K562 (cell line): Measurements from ENCODE around the gene DUSP21. TPM values are rescaled to one million over a fixed set of nuclear protein-coding genes. Genes with fewer than 3 reads are reported as not detected.

ENCODE experiments used
- ATAC-seq: fragments of 200-7000 bp; cut with Tn5 transposase; 3 replicates; pipeline ENCODE4 v1.9.1; 2020; ENCODE audit warnings: moderate library complexity
- BruUV-seq: library from RNA; stranded (reverse); fragments of 400-500 nt; replicated peaks from 2 replicates; lab custom pipeline; 2021; lab: Mats Ljungman, UMichigan
- CTCF ChIA-PET: fragments of 300-600 bp; formaldehyde crosslinking; extraction: SDS; loops from one replicate; lab custom pipeline; 2021; ENCODE audit warnings: low intra/inter-chr PET ratio; lab: Yijun Ruan, JAX
- POLR2A ChIA-PET: fragments of 300-600, 350-650 bp; sonication (Branson Sonifier 250); formaldehyde crosslinking; extraction: SDS; loops from one replicate; lab custom pipeline; 2021; ENCODE audit warnings: antibody characterized with exemption, inconsistent platforms; lab: Yijun Ruan, JAX
- DNase-seq, 4 experiments: peaks; one replicate each; pipeline versions ENCODE4 v3.0.0 to v3.0.0-alpha.2; 2011 to 2018; ENCODE audit warnings: low spot score in 3 of 4, mixed read lengths in 3 of 4; ENCODE audit errors: extremely low read depth in 1 of 4
- FAIRE-seq: peaks from 2 replicates; lab custom pipeline; 2011; peaks lifted over from hg19 to GRCh38; lab: Jason Lieb, UNC
- H2AFZ ChIP-seq: 2 replicates; pipeline ENCODE4 v1.6.0; 2011; ENCODE audit warnings: low read depth, low read length, control low read depth, inconsistent platforms
- H3K27ac ChIP-seq: fragments of 200-600 bp; 3 replicates; pipeline ENCODE4 v1.8.0; 2011; ENCODE audit warnings: low read depth, mild to moderate bottlenecking, control low read depth, inconsistent platforms, low read length, moderate library complexity, mixed read lengths; ENCODE audit errors: extremely low read depth
- H3K27me3 ChIP-seq, 2 experiments: fragments of 300-600 bp in 1 of 2; 2 replicates in 1 of 2; 3 replicates in 1 of 2; pipeline versions ENCODE4 v1.6.0 to v1.8.0; 2011; ENCODE audit warnings: inconsistent platforms in 2 of 2, low read length in 2 of 2, mild to moderate bottlenecking in 1 of 2, mixed read lengths in 1 of 2, moderate library complexity in 1 of 2; ENCODE audit not compliant: control insufficient read depth in 2 of 2, insufficient read depth in 2 of 2
- H3K36me3 ChIP-seq: fragments of 300-600 bp; 3 replicates; pipeline ENCODE4 v1.8.0; 2011; ENCODE audit warnings: mild to moderate bottlenecking, low read length, inconsistent platforms; ENCODE audit not compliant: control insufficient read depth, insufficient read depth
- H3K4me1 ChIP-seq, 2 experiments: fragments of 200-600 bp in 1 of 2; replicated peaks in 1 of 2; 2 replicates in 1 of 2; 3 replicates in 1 of 2; pipeline versions ENCODE4 v1.5.1 to v1.8.0; 2011; ENCODE audit warnings: inconsistent platforms in 2 of 2, low read length in 2 of 2, mild to moderate bottlenecking in 1 of 2, mixed read lengths in 1 of 2, moderate library complexity in 1 of 2; ENCODE audit not compliant: control insufficient read depth in 2 of 2, insufficient read depth in 2 of 2
- H3K4me2 ChIP-seq: 2 replicates; pipeline ENCODE4 v1.6.1; 2011; ENCODE audit warnings: low read length, control low read depth, inconsistent platforms, mixed read lengths; ENCODE audit not compliant: insufficient read depth
- H3K4me3 ChIP-seq: fragments of 200-600 bp; sonication (generic), shearing (Covaris generic); 2 replicates; pipeline ENCODE4 v1.5.1; 2016; ENCODE audit warnings: control low read depth, inconsistent platforms
- H3K79me2 ChIP-seq: fragments of 200-600 bp; 3 replicates; pipeline ENCODE4 v1.8.0; 2011; ENCODE audit warnings: low read length, inconsistent platforms; ENCODE audit not compliant: control insufficient read depth, insufficient read depth
- H3K9ac ChIP-seq, 2 experiments: 2 replicates each; pipeline versions ENCODE4 v1.6.0 to v1.6.1; 2011; ENCODE audit warnings: low read depth in 2 of 2, low read length in 2 of 2, control low read depth in 1 of 2, inconsistent platforms in 1 of 2, mild to moderate bottlenecking in 1 of 2, mixed read lengths in 1 of 2; ENCODE audit not compliant: insufficient read depth in 1 of 2
- H3K9me1 ChIP-seq: one replicate; pipeline ENCODE4 v1.6.0; 2011; ENCODE audit warnings: inconsistent platforms, mild to moderate bottlenecking, low read length, moderate library complexity; ENCODE audit not compliant: control insufficient read depth, insufficient read depth
- H3K9me3 ChIP-seq: replicated peaks from 2 replicates; pipeline ENCODE4 v1.5.1; 2011; ENCODE audit warnings: low read depth, low read length, inconsistent platforms; ENCODE audit not compliant: control insufficient read depth, insufficient read depth
- H4K20me1 ChIP-seq: replicated peaks from 2 replicates; pipeline ENCODE4 v1.6.1; 2011; ENCODE audit warnings: low read length, inconsistent platforms, mixed read lengths; ENCODE audit not compliant: control insufficient read depth, insufficient read depth
- CCAR2 ChIP-seq: fragments of 200-400 bp; formaldehyde crosslinking; IDR thresholded peaks from 2 replicates; pipeline ENCODE4 v1.6.1; 2017; ENCODE audit warnings: mild to moderate bottlenecking, low read depth, low read length
- CHAMP1 ChIP-seq: fragments of 450-650 bp; IDR thresholded peaks from 2 replicates; pipeline ENCODE4 v1.6.1; 2016; ENCODE audit warnings: mild to moderate bottlenecking
- in situ Hi-C: fragments of 300-500 bp; cut with MboI; formaldehyde crosslinking; loops from 4 replicates; pipeline ENCODE4 v1.15.0; 2018; ENCODE audit warnings: inconsistent platforms, mixed read lengths
- intact Hi-C: fragments of 100-400 bp; cut with micrococcal nuclease; formaldehyde crosslinking; loops from 2 replicates; pipeline ENCODE4 v1.14.2; 2022
- polyA plus RNA-seq, 8 experiments: library from polyadenylated mRNA; depleted of rRNA in 4 of 8; stranded (reverse) in 5 of 8; unstranded in 3 of 8; fragments of >200 nt; fragmentation: Nextera tagmentation in 2 of 8; fragmentation: Illumina TruSeq in 1 of 8; extraction: Ambion mirVana in 2 of 8; extraction: Trizol in 1 of 8; gene quantifications; 2 replicates each; pipeline versions ENCODE4 v1.2.1 to v1.2.3, GENCODE V29; 2011 to 2014; ENCODE audit warnings: inconsistent platforms in 1 of 8, missing spikeins in 1 of 8
- total RNA-seq, 7 experiments: library from RNA; depleted of rRNA in 6 of 7; stranded (reverse); fragments of >200 nt in 6 of 7; fragmentation: Illumina TruSeq in 2 of 7; extraction: Trizol in 2 of 7; gene quantifications; 2 replicates each; pipeline versions ENCODE4 v1.2.1 to v1.2.3, GENCODE V29; 2011 to 2021; ENCODE audit warnings: low replicate concordance in 1 of 7

Gene DUSP21
- total and polyA plus RNA-seq, 9 of the 15 experiments (the other 6 are each of a cell fraction or from before 2014, with no cell fraction given), result 0.14 to 2.5 (median 1.3) TPM

- POLR2A ChIA-PET, result no interaction called here
- ATAC-seq, result no peak
- no peak for FAIRE-seq
Measured at GRCh38 chrX:44815681-44816080, 28.1 kb upstream of the DUSP21 start.

More at GRCh38 chrX:44815681-44816080, 28.1 kb upstream of the DUSP21 start:
- H4K20me1 ChIP-seq, result no peaks in the 10 kb centered on the region
- no peaks in the 10 kb centered on the region for H3K79me2 ChIP-seq
- H3K9me1 ChIP-seq, result no peaks in the 10 kb centered on the region
- H3K4me1 ChIP-seq, result no peaks in the 10 kb centered on the region
- H3K4me2 ChIP-seq, result no peak overlapping the region
- no peak overlapping the region for H3K9ac ChIP-seq
- no TSS peak for BruUV-seq
- CTCF ChIA-PET, result no interaction called here
- TF ChIP-seq CCAR2, result no peak
- no peak for TF ChIP-seq CHAMP1
- H3K4me3 ChIP-seq, result no peak overlapping the region
- H3K27ac ChIP-seq, result no peak overlapping the region
- no peak overlapping the region for H2AFZ ChIP-seq
- intact Hi-C loops (no loop called here), in situ Hi-C loops (no loop called here)
- no peaks in the 10 kb centered on the region for H3K9me3 ChIP-seq
- DNase-seq, result no peak
- no peaks in the 10 kb centered on the region for H3K36me3 ChIP-seq
- no peaks in the 10 kb centered on the region for H3K27me3 ChIP-seq
